Osteoblast (primary cell): ENCODE data around the gene TMCC1. TPM values are rescaled to one million over a fixed set of nuclear protein-coding genes. Genes with fewer than 3 reads are reported as not detected.

Experiments used
- DNase-seq: peaks from one replicate; pipeline ENCODE4 v3.0.0; 2011; ENCODE audit warnings: low spot score, mixed read lengths; ENCODE audit not compliant: insufficient read length; ENCODE audit errors: missing footprints
- H2AFZ ChIP-seq: 2 replicates; pipeline ENCODE4 v1.6.0; 2011; ENCODE audit warnings: mild to moderate bottlenecking, low read length
- H3K27ac ChIP-seq: 2 replicates; pipeline ENCODE4 v1.5.1; 2011; ENCODE audit warnings: mild to moderate bottlenecking, low read depth, low read length, moderate library complexity
- H3K27me3 ChIP-seq: 2 replicates; pipeline ENCODE4 v1.6.0; 2012; ENCODE audit warnings: mild to moderate bottlenecking, control low read depth, inconsistent platforms, low read length, moderate library complexity; ENCODE audit not compliant: insufficient read depth
- H3K36me3 ChIP-seq: 2 replicates; pipeline ENCODE4 v1.5.1; 2011; ENCODE audit warnings: mild to moderate bottlenecking, low read length, control low read depth, moderate library complexity; ENCODE audit not compliant: insufficient read depth
- H3K4me1 ChIP-seq: 2 replicates; pipeline ENCODE4 v1.5.1; 2011; ENCODE audit warnings: mild to moderate bottlenecking, low read length, control low read depth, moderate library complexity; ENCODE audit not compliant: insufficient read depth
- H3K4me2 ChIP-seq: 2 replicates; pipeline ENCODE4 v1.6.0; 2011; ENCODE audit warnings: mild to moderate bottlenecking, low read length; ENCODE audit not compliant: insufficient read depth
- H3K4me3 ChIP-seq: fragments of 200-600 bp; sonication (generic); 3 replicates; pipeline ENCODE4 v1.5.1; 2012; ENCODE audit warnings: mild to moderate bottlenecking, low read length, inconsistent platforms; ENCODE audit not compliant: insufficient read depth
- H3K79me2 ChIP-seq: 2 replicates; pipeline ENCODE4 v1.6.0; 2012; ENCODE audit warnings: mild to moderate bottlenecking, low read length, control low read depth, inconsistent platforms; ENCODE audit not compliant: insufficient read depth
- H3K9me3 ChIP-seq: 2 replicates; pipeline ENCODE4 v1.5.1; 2011; ENCODE audit warnings: low read depth, low read length, control low read depth
- H4K20me1 ChIP-seq: 2 replicates; pipeline ENCODE4 v1.6.0; 2012; ENCODE audit warnings: mild to moderate bottlenecking, low read length, control low read depth; ENCODE audit not compliant: insufficient read depth
- CTCF ChIP-seq: IDR thresholded peaks from 2 replicates; pipeline ENCODE4 v1.5.1; 2011; ENCODE audit warnings: mild to moderate bottlenecking, low read depth, low read length, moderate library complexity; ENCODE audit errors: extremely low read depth
- total RNA-seq: library from RNA; depleted of rRNA; stranded (reverse); fragments of >200 nt; gene quantifications from 2 replicates; pipeline ENCODE4 v1.2.3, GENCODE V29; 2012

The TMCC1 gene
- total RNA-seq, 1 donor, result 17.4 TPM

GRCh38 chr3:129734449-129734848 lies 159.1 kb downstream of the TMCC1 start:
- DNase-seq, result no peak
- Histone ChIP-seq H3K36me3 (no peaks in the 10 kb centered on the region), H3K27me3 (no peaks in the 10 kb centered on the region), H3K4me3 (no peak overlapping the region), H4K20me1 (peaks cover 7% of the 10 kb centered on the region), H3K79me2 (no peaks in the 10 kb centered on the region), H3K4me1 (no peaks in the 10 kb centered on the region), H3K27ac (no peak overlapping the region), H2AFZ (no peak overlapping the region), H3K9me3 (no peaks in the 10 kb centered on the region), H3K4me2 (no peak overlapping the region)
- no peak for TF ChIP-seq CTCF

DNA sequence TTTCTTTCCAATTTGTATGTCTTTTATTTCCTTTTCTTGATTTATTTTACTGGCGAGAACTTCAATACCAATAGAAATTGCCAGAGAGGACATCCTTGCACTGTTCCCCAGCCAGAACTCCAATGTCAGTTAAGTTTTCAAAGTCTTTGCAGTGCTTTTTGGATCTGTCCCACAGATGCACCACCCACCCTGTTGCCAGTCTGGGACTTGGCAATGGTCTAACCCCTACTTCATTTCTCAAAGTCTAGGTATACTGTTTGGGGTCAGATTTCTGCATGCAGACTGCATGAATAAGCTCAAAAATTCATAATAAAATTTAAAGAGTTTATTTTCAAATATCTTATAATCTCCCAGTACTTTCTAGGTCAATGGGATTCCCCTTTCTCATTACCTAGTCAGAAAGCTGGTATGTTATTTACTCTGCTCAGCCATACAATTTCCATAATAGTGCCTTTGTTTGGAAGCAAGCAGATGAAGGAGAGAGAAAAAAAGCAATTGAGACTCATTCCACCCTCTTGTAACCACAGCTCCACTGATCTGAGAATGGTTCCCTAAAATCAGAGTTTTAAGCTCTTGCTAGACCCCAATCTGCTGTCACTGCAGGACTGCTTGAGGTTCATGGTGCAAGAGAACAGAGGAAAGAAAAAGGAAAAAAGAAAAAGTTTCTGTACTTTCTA lies 161.2 kb downstream of the TMCC1 start:
- no peak for DNase-seq
- H3K4me2 ChIP-seq, result no peak overlapping the region

DNA sequence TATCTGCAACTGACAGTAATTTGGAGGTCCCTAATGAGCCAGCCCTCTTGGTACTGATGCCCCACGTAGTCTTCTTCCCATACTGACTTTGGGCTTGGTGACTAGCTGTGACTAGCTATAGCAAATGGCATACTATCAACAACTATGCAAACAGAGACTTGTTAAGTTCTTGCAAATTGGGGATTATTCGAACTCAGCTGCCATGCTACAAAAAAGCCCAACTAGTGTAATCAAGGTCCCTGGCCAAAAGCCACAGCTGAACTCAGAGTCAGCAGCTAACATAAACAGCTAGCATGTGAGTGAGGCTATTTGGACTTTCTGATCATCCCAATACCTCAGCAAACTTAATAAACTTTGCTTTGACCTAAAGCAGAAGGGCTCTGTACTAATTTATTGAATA lies 165.8 kb downstream of the TMCC1 start:
- Histone ChIP-seq H3K79me2 (no peaks in the 10 kb centered on the region), H3K27me3 (no peaks in the 10 kb centered on the region), H4K20me1 (peaks cover 4% of the 10 kb centered on the region), H3K36me3 (no peaks in the 10 kb centered on the region), H3K4me2 (no peak overlapping the region), H3K27ac (no peak overlapping the region), H3K4me3 (no peak overlapping the region), H2AFZ (no peak overlapping the region), H3K9me3 (no peaks in the 10 kb centered on the region), H3K4me1 (peaks cover 17% of the 10 kb centered on the region)
- no peak for TF ChIP-seq CTCF
- DNase-seq, result no peak

More for the DNA sequence above, 161.2 kb downstream of the TMCC1 start:
- no peak for TF ChIP-seq CTCF
- Histone ChIP-seq H3K4me3 (no peak overlapping the region), H3K36me3 (no peaks in the 10 kb centered on the region), H3K79me2 (no peaks in the 10 kb centered on the region), H3K4me1 (no peaks in the 10 kb centered on the region), H3K9me3 (no peaks in the 10 kb centered on the region), H3K27ac (no peak overlapping the region), H3K27me3 (no peaks in the 10 kb centered on the region), H2AFZ (no peak overlapping the region), H4K20me1 (peaks cover 7% of the 10 kb centered on the region)

- H3K4me2 ChIP-seq, result peak overlapping the region; percentile 66
Measured at GRCh38 chr3:129723558-129724324, 169.8 kb downstream of the TMCC1 start.

More at GRCh38 chr3:129723558-129724324, 169.8 kb downstream of the TMCC1 start:
- Histone ChIP-seq H3K27me3 (no peaks in the 10 kb centered on the region), H3K4me3 (peak overlapping the region; percentile 43), H3K9me3 (no peaks in the 10 kb centered on the region), H3K4me1 (peaks cover 17% of the 10 kb centered on the region), H3K79me2 (peaks cover 5% of the 10 kb centered on the region), H3K27ac (peak overlapping the region; percentile 66), H2AFZ (peak overlapping the region; percentile 40), H4K20me1 (peaks cover 10% of the 10 kb centered on the region), H3K36me3 (no peaks in the 10 kb centered on the region)
- DNase-seq, result peak; percentile 90
- no peak for TF ChIP-seq CTCF
